WTC11 (cell line): ENCODE data around the gene SEPTIN3. TPM values are rescaled to one million over a fixed set of nuclear protein-coding genes. Genes with fewer than 3 reads are reported as not detected.

ENCODE experiments used
- ATAC-seq: fragments of 200-7000 bp; cut with Tn5 transposase; 2 replicates; pipeline ENCODE4 v1.10.0; 2021; ENCODE audit warnings: mild to moderate bottlenecking, moderate library complexity
- CTCF ChIA-PET: fragments of 300-600 bp; sonication (Branson Sonifier 250); formaldehyde crosslinking; loops from one replicate; lab custom pipeline; 2021; ENCODE audit warnings: antibody characterized with exemption; lab: Charles Lee
- POLR2A ChIA-PET: fragments of 350-600 bp; sonication (Branson Sonifier 250); formaldehyde crosslinking; loops from one replicate; lab custom pipeline; 2021; ENCODE audit warnings: antibody characterized with exemption; lab: Charles Lee
- DNase-seq: peaks from one replicate; pipeline ENCODE4 v3.0.0; 2021; ENCODE audit warnings: low spot score
- H3K27ac Mint-ChIP-seq: 2 replicates; pipeline ENCODE4 v1.8.0; 2021; ENCODE audit warnings: mixed read lengths
- H3K27me3 Mint-ChIP-seq: 2 replicates; pipeline ENCODE4 v1.8.0; 2021; ENCODE audit warnings: low read depth, mild to moderate bottlenecking, moderate library complexity, mixed read lengths
- H3K36me3 Mint-ChIP-seq: 2 replicates; pipeline ENCODE4 v1.8.0; 2021; ENCODE audit warnings: mixed read lengths
- H3K4me1 Mint-ChIP-seq: 2 replicates; pipeline ENCODE4 v1.8.0; 2022; ENCODE audit warnings: mixed read lengths
- H3K4me3 Mint-ChIP-seq: 2 replicates; pipeline ENCODE4 v1.8.0; 2021; ENCODE audit warnings: mild to moderate bottlenecking, moderate library complexity, mixed read lengths
- H3K9me3 Mint-ChIP-seq: 2 replicates; pipeline ENCODE4 v1.8.0; 2021; ENCODE audit warnings: mixed read lengths
- ARID4B ChIP-seq: sonication (generic); formaldehyde crosslinking; IDR thresholded peaks from 2 replicates; pipeline ENCODE4 v1.8.0; 2023; ENCODE audit warnings: missing genetic modification reagents, mild to moderate bottlenecking, borderline replicate concordance
- ATF1 ChIP-seq: sonication (generic); formaldehyde crosslinking; IDR thresholded peaks from 2 replicates; pipeline ENCODE4 v1.8.1; 2023; ENCODE audit warnings: mild to moderate bottlenecking, moderate library complexity, missing genetic modification reagents
- CREB1 ChIP-seq: sonication (generic); formaldehyde crosslinking; IDR thresholded peaks from 2 replicates; pipeline ENCODE4 v1.8.0; 2023; ENCODE audit warnings: mild to moderate bottlenecking, missing genetic modification reagents
- ETV6 ChIP-seq: sonication (generic); formaldehyde crosslinking; IDR thresholded peaks from 2 replicates; pipeline ENCODE4 v1.8.1; 2022; ENCODE audit warnings: mild to moderate bottlenecking, missing genetic modification reagents
- FOXK1 ChIP-seq: sonication (generic); formaldehyde crosslinking; IDR thresholded peaks from 2 replicates; pipeline ENCODE4 v1.8.0; 2022; ENCODE audit warnings: mild to moderate bottlenecking, moderate library complexity, missing genetic modification reagents
- KAT7 ChIP-seq: sonication (generic); formaldehyde crosslinking; IDR thresholded peaks from 2 replicates; pipeline ENCODE4 v1.8.1; 2023; ENCODE audit warnings: missing genetic modification reagents, mild to moderate bottlenecking, borderline replicate concordance
- NFATC4 ChIP-seq: fragments of 250-450 bp; sonication (Bioruptor Pico); IDR thresholded peaks from 2 replicates; pipeline ENCODE4 v1.9.0; 2021; ENCODE audit warnings: mild to moderate bottlenecking
- NR1H2 ChIP-seq: sonication (generic); formaldehyde crosslinking; IDR thresholded peaks from 2 replicates; pipeline ENCODE4 v1.9.0; 2021; ENCODE audit warnings: mild to moderate bottlenecking, moderate library complexity, missing genetic modification reagents
- PRDM15 ChIP-seq: sonication (generic); formaldehyde crosslinking; IDR thresholded peaks from 2 replicates; pipeline ENCODE4 v1.8.0; 2022; ENCODE audit warnings: missing genetic modification reagents
- PRRX2 ChIP-seq: fragments of 250-450 bp; sonication (Bioruptor Pico); IDR thresholded peaks from 2 replicates; pipeline ENCODE4 v1.8.0; 2021; ENCODE audit warnings: mild to moderate bottlenecking
- RORB ChIP-seq: fragments of 250-450 bp; sonication (Bioruptor Pico); IDR thresholded peaks from 2 replicates; pipeline ENCODE4 v1.9.0; 2021; ENCODE audit warnings: mild to moderate bottlenecking
- ZNF121 ChIP-seq: sonication (generic); formaldehyde crosslinking; IDR thresholded peaks from 2 replicates; pipeline ENCODE4 v1.8.0; 2023; ENCODE audit warnings: missing genetic modification reagents
- ZNF232 ChIP-seq: sonication (generic); formaldehyde crosslinking; IDR thresholded peaks from 2 replicates; pipeline ENCODE4 v1.8.0; 2022; ENCODE audit warnings: mild to moderate bottlenecking, missing genetic modification reagents
- ZNF425 ChIP-seq: fragments of 250-450 bp; sonication (Bioruptor Pico); conservative IDR thresholded peaks from 2 replicates; pipeline ENCODE4 v1.9.0; 2021; ENCODE audit warnings: mild to moderate bottlenecking
- ZNF671 ChIP-seq: fragments of 250-450 bp; sonication (Bioruptor Pico); IDR thresholded peaks from 2 replicates; pipeline ENCODE4 v1.8.0; 2021; ENCODE audit warnings: mild to moderate bottlenecking
- total RNA-seq: library from RNA; stranded (reverse); gene quantifications from 3 replicates; pipeline ENCODE4 v1.2.3, GENCODE V29; 2021
- TF ChIP-seq, protein P1 (sequence below): fragments of 250-450 bp; sonication (Bioruptor Pico); IDR thresholded peaks from 2 replicates; pipeline ENCODE4 v1.9.0; 2021; ENCODE audit warnings: mild to moderate bottlenecking
- TF ChIP-seq, protein P2 (sequence below): sonication (generic); formaldehyde crosslinking; IDR thresholded peaks from 2 replicates; pipeline ENCODE4 v1.8.1; 2023; ENCODE audit warnings: mild to moderate bottlenecking, missing genetic modification reagents
- TF ChIP-seq, protein P3 (sequence below): sonication (generic); formaldehyde crosslinking; IDR thresholded peaks from 2 replicates; pipeline ENCODE4 v1.8.1; 2023; ENCODE audit warnings: mild to moderate bottlenecking, missing genetic modification reagents, moderate library complexity

The SEPTIN3 gene
- total RNA-seq, 1 experiment from 2014 or later = 19.5 TPM

GRCh38 chr22:42000466-42000865, 31.2 kb downstream of the SEPTIN3 start:
- peaks cover 7% of the 10 kb centered on the region; the same call in 1 of the 2 replicates for H3K4me1 Mint-ChIP-seq
- H3K27ac Mint-ChIP-seq = no peak overlapping the region
- 0 out of 2 replicates have a peak, but pooled peaks cover 1% of the 10 kb centered on the region for H3K9me3 Mint-ChIP-seq
- H3K27me3 Mint-ChIP-seq = peaks cover 48% of the 10 kb centered on the region
- POLR2A ChIA-PET = no interaction called here
- DNase-seq (no peak), ATAC-seq (no peak)
- TF ChIP-seq RORB (CRISPR knock-in tag) (no peak), ZNF232 (CRISPR knock-in tag) (no peak), KAT7 (CRISPR knock-in tag) (no peak)
- TF ChIP-seq, all 79 proteins: peak for 0
- CTCF ChIA-PET = interaction anchor here (0.5 kb wide), 1 partner anchor 53 kb away, joined by 3 read pairs; no protein-coding TSS in a partner anchor
- Mint-ChIP-seq H3K36me3 (peaks cover 7% of the 10 kb centered on the region; the same call in 1 of the 2 replicates), H3K4me3 (no peak overlapping the region)

DNA sequence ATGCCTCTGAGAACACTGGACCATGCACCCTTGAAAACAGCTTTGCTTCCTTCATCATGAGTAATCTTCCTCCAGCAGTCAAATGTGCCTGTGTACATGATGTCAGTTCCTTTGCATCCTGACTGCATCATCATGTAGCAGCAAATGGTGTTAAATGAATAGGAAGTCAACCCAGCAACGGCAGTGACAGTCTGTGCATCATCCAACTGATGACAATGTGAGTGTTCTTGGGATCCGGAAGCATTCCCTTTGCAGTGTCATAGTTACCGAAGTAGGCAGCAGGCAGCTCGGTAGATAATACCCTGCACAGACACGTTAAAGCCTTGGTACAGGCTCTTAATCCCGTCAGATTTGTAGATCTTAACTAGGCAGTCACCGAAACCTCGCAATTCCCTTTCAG, 31.9 kb downstream of the SEPTIN3 start:
- Mint-ChIP-seq H3K27ac (no peak overlapping the region), H3K9me3 (0 out of 2 replicates have a peak, but pooled peaks cover 4% of the 10 kb centered on the region), H3K4me3 (no peak overlapping the region), H3K4me1 (peaks cover 7% of the 10 kb centered on the region; the same call in 1 of the 2 replicates), H3K27me3 (peaks cover 54% of the 10 kb centered on the region), H3K36me3 (peaks cover 4% of the 10 kb centered on the region; the same call in 1 of the 2 replicates)
- ATAC-seq = no peak
- TF ChIP-seq FOXK1 (CRISPR knock-in tag) (no peak), CREB1 (no peak), PRRX2 (CRISPR knock-in tag) (no peak), NR1H2 (CRISPR knock-in tag) (no peak), ZNF121 (no peak), ETV6 (CRISPR knock-in tag) (no peak), NFATC4 (CRISPR knock-in tag) (no peak), PRDM15 (no peak)
- TF ChIP-seq, protein P1, sequence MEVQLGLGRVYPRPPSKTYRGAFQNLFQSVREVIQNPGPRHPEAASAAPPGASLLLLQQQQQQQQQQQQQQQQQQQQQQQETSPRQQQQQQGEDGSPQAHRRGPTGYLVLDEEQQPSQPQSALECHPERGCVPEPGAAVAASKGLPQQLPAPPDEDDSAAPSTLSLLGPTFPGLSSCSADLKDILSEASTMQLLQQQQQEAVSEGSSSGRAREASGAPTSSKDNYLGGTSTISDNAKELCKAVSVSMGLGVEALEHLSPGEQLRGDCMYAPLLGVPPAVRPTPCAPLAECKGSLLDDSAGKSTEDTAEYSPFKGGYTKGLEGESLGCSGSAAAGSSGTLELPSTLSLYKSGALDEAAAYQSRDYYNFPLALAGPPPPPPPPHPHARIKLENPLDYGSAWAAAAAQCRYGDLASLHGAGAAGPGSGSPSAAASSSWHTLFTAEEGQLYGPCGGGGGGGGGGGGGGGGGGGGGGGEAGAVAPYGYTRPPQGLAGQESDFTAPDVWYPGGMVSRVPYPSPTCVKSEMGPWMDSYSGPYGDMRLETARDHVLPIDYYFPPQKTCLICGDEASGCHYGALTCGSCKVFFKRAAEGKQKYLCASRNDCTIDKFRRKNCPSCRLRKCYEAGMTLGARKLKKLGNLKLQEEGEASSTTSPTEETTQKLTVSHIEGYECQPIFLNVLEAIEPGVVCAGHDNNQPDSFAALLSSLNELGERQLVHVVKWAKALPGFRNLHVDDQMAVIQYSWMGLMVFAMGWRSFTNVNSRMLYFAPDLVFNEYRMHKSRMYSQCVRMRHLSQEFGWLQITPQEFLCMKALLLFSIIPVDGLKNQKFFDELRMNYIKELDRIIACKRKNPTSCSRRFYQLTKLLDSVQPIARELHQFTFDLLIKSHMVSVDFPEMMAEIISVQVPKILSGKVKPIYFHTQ (CRISPR knock-in tag) = no peak
- POLR2A ChIA-PET = no interaction called here
- CTCF ChIA-PET = no interaction called here
- no peak for DNase-seq

GRCh38 chr22:42001706-42002105, 32.5 kb downstream of the SEPTIN3 start:
- CTCF ChIA-PET = no interaction called here
- Mint-ChIP-seq H3K27ac (no peak overlapping the region), H3K36me3 (0 out of 2 replicates have a peak, but pooled peaks cover 4% of the 10 kb centered on the region), H3K9me3 (peaks cover 6% of the 10 kb centered on the region; the same call in 1 of the 2 replicates), H3K4me3 (no peak overlapping the region), H3K27me3 (peaks cover 60% of the 10 kb centered on the region), H3K4me1 (peaks cover 7% of the 10 kb centered on the region; the same call in 1 of the 2 replicates)
- no peak for ATAC-seq
- no peak for DNase-seq
- POLR2A ChIA-PET = no interaction called here
- TF ChIP-seq ARID4B = no peak
- no peak for TF ChIP-seq ATF1 (CRISPR knock-in tag)
- TF ChIP-seq, protein P2, sequence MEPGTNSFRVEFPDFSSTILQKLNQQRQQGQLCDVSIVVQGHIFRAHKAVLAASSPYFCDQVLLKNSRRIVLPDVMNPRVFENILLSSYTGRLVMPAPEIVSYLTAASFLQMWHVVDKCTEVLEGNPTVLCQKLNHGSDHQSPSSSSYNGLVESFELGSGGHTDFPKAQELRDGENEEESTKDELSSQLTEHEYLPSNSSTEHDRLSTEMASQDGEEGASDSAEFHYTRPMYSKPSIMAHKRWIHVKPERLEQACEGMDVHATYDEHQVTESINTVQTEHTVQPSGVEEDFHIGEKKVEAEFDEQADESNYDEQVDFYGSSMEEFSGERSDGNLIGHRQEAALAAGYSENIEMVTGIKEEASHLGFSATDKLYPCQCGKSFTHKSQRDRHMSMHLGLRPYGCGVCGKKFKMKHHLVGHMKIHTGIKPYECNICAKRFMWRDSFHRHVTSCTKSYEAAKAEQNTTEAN (CRISPR knock-in tag) = no peak
- TF ChIP-seq, protein P3, sequence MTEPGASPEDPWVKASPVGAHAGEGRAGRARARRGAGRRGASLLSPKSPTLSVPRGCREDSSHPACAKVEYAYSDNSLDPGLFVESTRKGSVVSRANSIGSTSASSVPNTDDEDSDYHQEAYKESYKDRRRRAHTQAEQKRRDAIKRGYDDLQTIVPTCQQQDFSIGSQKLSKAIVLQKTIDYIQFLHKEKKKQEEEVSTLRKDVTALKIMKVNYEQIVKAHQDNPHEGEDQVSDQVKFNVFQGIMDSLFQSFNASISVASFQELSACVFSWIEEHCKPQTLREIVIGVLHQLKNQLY (CRISPR knock-in tag) = no peak
- no peak for TF ChIP-seq ZNF671 (CRISPR knock-in tag)
- TF ChIP-seq ZNF425 (CRISPR knock-in tag) = no peak
